GM23338 (cell line): ENCODE measurements around the gene TMEM117. TPM values are rescaled to one million over a fixed set of nuclear protein-coding genes. Genes with fewer than 3 reads are reported as not detected.

Experiments used
- ATAC-seq: fragments of 200-7000 bp; cut with Tn5 transposase; 3 replicates; pipeline ENCODE4 v1.9.1; 2020
- DNase-seq: peaks from one replicate; pipeline ENCODE4 v3.0.0-alpha.2; 2015; ENCODE audit warnings: low spot score
- H2AFZ ChIP-seq: fragments of 200-600 bp; sonication (generic); 2 replicates; pipeline ENCODE4 v1.8.0; 2016; ENCODE audit warnings: antibody characterized with exemption, mild to moderate bottlenecking, moderate library complexity
- H3F3A ChIP-seq: fragments of 200-600 bp; sonication (generic); replicated peaks from 2 replicates; pipeline ENCODE4 v1.8.0; 2017; ENCODE audit warnings: antibody characterized with exemption, mixed run types, low read depth
- H3K27ac ChIP-seq: fragments of 200-600 bp; sonication (generic); 2 replicates; pipeline ENCODE4 v1.6.1; 2016; ENCODE audit warnings: low read depth
- H3K27me3 ChIP-seq: fragments of 200-600 bp; sonication (generic); 2 replicates; pipeline ENCODE4 v1.8.0; 2016; ENCODE audit warnings: mild to moderate bottlenecking, mixed run types, moderate library complexity; ENCODE audit not compliant: insufficient read depth
- H3K36me3 ChIP-seq: fragments of 200-600 bp; sonication (generic); 2 replicates; pipeline ENCODE4 v1.8.0; 2016; ENCODE audit warnings: mild to moderate bottlenecking; ENCODE audit not compliant: insufficient read depth
- H3K4me1 ChIP-seq: fragments of 200-600 bp; sonication (generic); 2 replicates; pipeline ENCODE4 v1.8.0; 2016; ENCODE audit warnings: mild to moderate bottlenecking, moderate library complexity; ENCODE audit not compliant: insufficient read depth
- H3K4me2 ChIP-seq: fragments of 200-600 bp; sonication (generic); 2 replicates; pipeline ENCODE4 v1.7.1; 2017; ENCODE audit warnings: mixed run types
- H3K4me3 ChIP-seq: fragments of 200-600 bp; sonication (generic); 2 replicates; pipeline ENCODE4 v1.6.1; 2016; ENCODE audit warnings: mixed run types
- H3K79me2 ChIP-seq: fragments of 200-600 bp; sonication (generic); replicated peaks from 2 replicates; pipeline ENCODE4 v1.8.0; 2017; ENCODE audit warnings: mild to moderate bottlenecking; ENCODE audit not compliant: insufficient read depth
- H3K9me2 ChIP-seq: fragments of 200-600 bp; sonication (generic); 2 replicates; pipeline ENCODE4 v1.8.0; 2017; ENCODE audit not compliant: insufficient read depth
- H4K20me1 ChIP-seq: fragments of 200-600 bp; sonication (generic); replicated peaks from 2 replicates; pipeline ENCODE4 v1.8.0; 2017; ENCODE audit warnings: mild to moderate bottlenecking; ENCODE audit not compliant: insufficient read depth
- H3K27ac Mint-ChIP-seq: 2 replicates; pipeline ENCODE4 v1.8.0; 2020; ENCODE audit warnings: inconsistent platforms, mild to moderate bottlenecking, moderate library complexity, mixed read lengths
- H3K27me3 Mint-ChIP-seq: 3 replicates; pipeline ENCODE4 v1.8.0; 2022; ENCODE audit warnings: low read depth, mild to moderate bottlenecking, moderate library complexity, mixed read lengths, inconsistent platforms; ENCODE audit not compliant: insufficient read depth, poor library complexity
- H3K36me3 Mint-ChIP-seq: 3 replicates; pipeline ENCODE4 v1.8.0; 2021; ENCODE audit warnings: low read depth, mild to moderate bottlenecking, inconsistent platforms, moderate library complexity, mixed read lengths
- H3K4me1 Mint-ChIP-seq: 3 replicates; pipeline ENCODE4 v1.8.0; 2020; ENCODE audit warnings: mild to moderate bottlenecking, inconsistent platforms, mixed read lengths
- H3K4me3 Mint-ChIP-seq: 3 replicates; pipeline ENCODE4 v1.8.0; 2021; ENCODE audit warnings: moderate library complexity, mild to moderate bottlenecking, inconsistent platforms, mixed read lengths
- H3K9me3 Mint-ChIP-seq: 3 replicates; pipeline ENCODE4 v1.8.0; 2020; ENCODE audit warnings: moderate library complexity, mild to moderate bottlenecking, inconsistent platforms, mixed read lengths
- CREB1 ChIP-seq: fragments of 250-450 bp; sonication (Bioruptor Pico); IDR thresholded peaks from 2 replicates; pipeline ENCODE4 v1.5.0; 2020; ENCODE audit warnings: low read depth, mild to moderate bottlenecking, moderate library complexity
- CTCF ChIP-seq, 2 experiments: fragments of 200-600 bp in 1 of 2; sonication (generic) in 1 of 2; conservative IDR thresholded peaks; 2 replicates each; pipeline versions ENCODE4 v1.5.1 to v1.6.1; 2016 to 2017; ENCODE audit warnings: antibody characterized with exemption in 2 of 2, low read depth in 2 of 2, mild to moderate bottlenecking in 2 of 2, moderate library complexity in 1 of 2
- ETS1 ChIP-seq: IDR thresholded peaks from 2 replicates; pipeline ENCODE4 v1.6.1; 2016; ENCODE audit warnings: antibody characterized with exemption
- EZH2 ChIP-seq: fragments of 200-600 bp; sonication (generic); IDR thresholded peaks from one replicate; pipeline ENCODE4 v1.8.0; 2017; ENCODE audit warnings: antibody characterized with exemption, mild to moderate bottlenecking, low read depth; ENCODE audit not compliant: unreplicated experiment
- EZH2phosphoT487 ChIP-seq: fragments of 200-600 bp; sonication (generic); IDR thresholded peaks from one replicate; pipeline ENCODE4 v1.8.1; 2018; ENCODE audit warnings: antibody characterized with exemption; ENCODE audit not compliant: unreplicated experiment
- JUNB ChIP-seq: IDR thresholded peaks from one replicate; pipeline ENCODE4 v1.6.1; 2016; ENCODE audit warnings: antibody characterized with exemption; ENCODE audit not compliant: unreplicated experiment
- NANOG ChIP-seq: IDR thresholded peaks from 2 replicates; pipeline ENCODE4 v1.6.1; 2016; ENCODE audit warnings: antibody characterized with exemption, borderline replicate concordance
- POLR2AphosphoS5 ChIP-seq: IDR thresholded peaks from 2 replicates; pipeline ENCODE4 v1.6.1; 2016; ENCODE audit warnings: antibody characterized with exemption, low read depth
- STAT1 ChIP-seq: IDR thresholded peaks from one replicate; pipeline ENCODE4 v1.6.1; 2016; ENCODE audit warnings: antibody characterized with exemption; ENCODE audit not compliant: unreplicated experiment
- ZNF114 ChIP-seq: fragments of 250-450 bp; sonication (Bioruptor Pico); IDR thresholded peaks from 2 replicates; pipeline ENCODE4 v1.5.0; 2020; ENCODE audit warnings: mild to moderate bottlenecking, moderate library complexity
- ZNF331 ChIP-seq: fragments of 250-450 bp; sonication (Bioruptor Pico); IDR thresholded peaks from 2 replicates; pipeline ENCODE4 v1.5.0; 2020; ENCODE audit warnings: low read depth, mild to moderate bottlenecking, moderate library complexity
- polyA plus RNA-seq: library from polyadenylated mRNA; unstranded; fragments of >200 nt; fragmentation: Nextera tagmentation; extraction: Ambion mirVana; gene quantifications from 2 replicates; pipeline ENCODE4 v1.2.1, GENCODE V29; 2016
- total RNA-seq: library from RNA; depleted of rRNA; stranded (reverse); fragments of >200 nt; shearing (Covaris generic); gene quantifications from 2 replicates; pipeline ENCODE4 v1.2.3, GENCODE V29; 2014
- TF ChIP-seq, protein P1 (sequence below): IDR thresholded peaks from one replicate; pipeline ENCODE4 v1.6.1; 2018; ENCODE audit warnings: antibody characterized with exemption; ENCODE audit not compliant: unreplicated experiment
- TF ChIP-seq, protein P2 (sequence below): fragments of 250-450 bp; sonication (Bioruptor Pico); IDR thresholded peaks from 2 replicates; pipeline ENCODE4 v1.5.0; 2020; ENCODE audit warnings: mild to moderate bottlenecking, moderate library complexity

Gene TMEM117
- total and polyA plus RNA-seq, 2 experiments from 2014 or later: 0.94 to 1.6 TPM

GRCh38 chr12:44206045-44206444 lies 370.2 kb downstream of the TMEM117 start:
- H3K9me3 Mint-ChIP-seq: peaks cover 33% of the 10 kb centered on the region
- H3K79me2 ChIP-seq: no peaks in the 10 kb centered on the region
- H3K4me1 Mint-ChIP-seq: no peaks in the 10 kb centered on the region
- DNase-seq (peak; percentile 16), ATAC-seq (no peak)
- no peak overlapping the region for H3K4me3 Mint-ChIP-seq
- no peaks in the 10 kb centered on the region for H3K27me3 ChIP-seq
- H3K27ac Mint-ChIP-seq: no peak overlapping the region
- H3F3A ChIP-seq: no peaks in the 10 kb centered on the region
- TF ChIP-seq EZH2 (no peak), JUNB (no peak), POLR2AphosphoS5 (no peak), STAT1 (no peak), CREB1 (CRISPR knock-in tag) (no peak), CTCF (conservative IDR thresholded peaks at IDR 0.05; ENCODE audit: low read depth in 2 of 2) (no peak), NANOG (no peak), ZNF114 (CRISPR knock-in tag) (no peak), ZNF331 (CRISPR knock-in tag) (no peak), EZH2phosphoT487 (no peak), ETS1 (no peak)
- TF ChIP-seq, protein P1, sequence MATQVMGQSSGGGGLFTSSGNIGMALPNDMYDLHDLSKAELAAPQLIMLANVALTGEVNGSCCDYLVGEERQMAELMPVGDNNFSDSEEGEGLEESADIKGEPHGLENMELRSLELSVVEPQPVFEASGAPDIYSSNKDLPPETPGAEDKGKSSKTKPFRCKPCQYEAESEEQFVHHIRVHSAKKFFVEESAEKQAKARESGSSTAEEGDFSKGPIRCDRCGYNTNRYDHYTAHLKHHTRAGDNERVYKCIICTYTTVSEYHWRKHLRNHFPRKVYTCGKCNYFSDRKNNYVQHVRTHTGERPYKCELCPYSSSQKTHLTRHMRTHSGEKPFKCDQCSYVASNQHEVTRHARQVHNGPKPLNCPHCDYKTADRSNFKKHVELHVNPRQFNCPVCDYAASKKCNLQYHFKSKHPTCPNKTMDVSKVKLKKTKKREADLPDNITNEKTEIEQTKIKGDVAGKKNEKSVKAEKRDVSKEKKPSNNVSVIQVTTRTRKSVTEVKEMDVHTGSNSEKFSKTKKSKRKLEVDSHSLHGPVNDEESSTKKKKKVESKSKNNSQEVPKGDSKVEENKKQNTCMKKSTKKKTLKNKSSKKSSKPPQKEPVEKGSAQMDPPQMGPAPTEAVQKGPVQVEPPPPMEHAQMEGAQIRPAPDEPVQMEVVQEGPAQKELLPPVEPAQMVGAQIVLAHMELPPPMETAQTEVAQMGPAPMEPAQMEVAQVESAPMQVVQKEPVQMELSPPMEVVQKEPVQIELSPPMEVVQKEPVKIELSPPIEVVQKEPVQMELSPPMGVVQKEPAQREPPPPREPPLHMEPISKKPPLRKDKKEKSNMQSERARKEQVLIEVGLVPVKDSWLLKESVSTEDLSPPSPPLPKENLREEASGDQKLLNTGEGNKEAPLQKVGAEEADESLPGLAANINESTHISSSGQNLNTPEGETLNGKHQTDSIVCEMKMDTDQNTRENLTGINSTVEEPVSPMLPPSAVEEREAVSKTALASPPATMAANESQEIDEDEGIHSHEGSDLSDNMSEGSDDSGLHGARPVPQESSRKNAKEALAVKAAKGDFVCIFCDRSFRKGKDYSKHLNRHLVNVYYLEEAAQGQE: no peak
- TF ChIP-seq, protein P2, sequence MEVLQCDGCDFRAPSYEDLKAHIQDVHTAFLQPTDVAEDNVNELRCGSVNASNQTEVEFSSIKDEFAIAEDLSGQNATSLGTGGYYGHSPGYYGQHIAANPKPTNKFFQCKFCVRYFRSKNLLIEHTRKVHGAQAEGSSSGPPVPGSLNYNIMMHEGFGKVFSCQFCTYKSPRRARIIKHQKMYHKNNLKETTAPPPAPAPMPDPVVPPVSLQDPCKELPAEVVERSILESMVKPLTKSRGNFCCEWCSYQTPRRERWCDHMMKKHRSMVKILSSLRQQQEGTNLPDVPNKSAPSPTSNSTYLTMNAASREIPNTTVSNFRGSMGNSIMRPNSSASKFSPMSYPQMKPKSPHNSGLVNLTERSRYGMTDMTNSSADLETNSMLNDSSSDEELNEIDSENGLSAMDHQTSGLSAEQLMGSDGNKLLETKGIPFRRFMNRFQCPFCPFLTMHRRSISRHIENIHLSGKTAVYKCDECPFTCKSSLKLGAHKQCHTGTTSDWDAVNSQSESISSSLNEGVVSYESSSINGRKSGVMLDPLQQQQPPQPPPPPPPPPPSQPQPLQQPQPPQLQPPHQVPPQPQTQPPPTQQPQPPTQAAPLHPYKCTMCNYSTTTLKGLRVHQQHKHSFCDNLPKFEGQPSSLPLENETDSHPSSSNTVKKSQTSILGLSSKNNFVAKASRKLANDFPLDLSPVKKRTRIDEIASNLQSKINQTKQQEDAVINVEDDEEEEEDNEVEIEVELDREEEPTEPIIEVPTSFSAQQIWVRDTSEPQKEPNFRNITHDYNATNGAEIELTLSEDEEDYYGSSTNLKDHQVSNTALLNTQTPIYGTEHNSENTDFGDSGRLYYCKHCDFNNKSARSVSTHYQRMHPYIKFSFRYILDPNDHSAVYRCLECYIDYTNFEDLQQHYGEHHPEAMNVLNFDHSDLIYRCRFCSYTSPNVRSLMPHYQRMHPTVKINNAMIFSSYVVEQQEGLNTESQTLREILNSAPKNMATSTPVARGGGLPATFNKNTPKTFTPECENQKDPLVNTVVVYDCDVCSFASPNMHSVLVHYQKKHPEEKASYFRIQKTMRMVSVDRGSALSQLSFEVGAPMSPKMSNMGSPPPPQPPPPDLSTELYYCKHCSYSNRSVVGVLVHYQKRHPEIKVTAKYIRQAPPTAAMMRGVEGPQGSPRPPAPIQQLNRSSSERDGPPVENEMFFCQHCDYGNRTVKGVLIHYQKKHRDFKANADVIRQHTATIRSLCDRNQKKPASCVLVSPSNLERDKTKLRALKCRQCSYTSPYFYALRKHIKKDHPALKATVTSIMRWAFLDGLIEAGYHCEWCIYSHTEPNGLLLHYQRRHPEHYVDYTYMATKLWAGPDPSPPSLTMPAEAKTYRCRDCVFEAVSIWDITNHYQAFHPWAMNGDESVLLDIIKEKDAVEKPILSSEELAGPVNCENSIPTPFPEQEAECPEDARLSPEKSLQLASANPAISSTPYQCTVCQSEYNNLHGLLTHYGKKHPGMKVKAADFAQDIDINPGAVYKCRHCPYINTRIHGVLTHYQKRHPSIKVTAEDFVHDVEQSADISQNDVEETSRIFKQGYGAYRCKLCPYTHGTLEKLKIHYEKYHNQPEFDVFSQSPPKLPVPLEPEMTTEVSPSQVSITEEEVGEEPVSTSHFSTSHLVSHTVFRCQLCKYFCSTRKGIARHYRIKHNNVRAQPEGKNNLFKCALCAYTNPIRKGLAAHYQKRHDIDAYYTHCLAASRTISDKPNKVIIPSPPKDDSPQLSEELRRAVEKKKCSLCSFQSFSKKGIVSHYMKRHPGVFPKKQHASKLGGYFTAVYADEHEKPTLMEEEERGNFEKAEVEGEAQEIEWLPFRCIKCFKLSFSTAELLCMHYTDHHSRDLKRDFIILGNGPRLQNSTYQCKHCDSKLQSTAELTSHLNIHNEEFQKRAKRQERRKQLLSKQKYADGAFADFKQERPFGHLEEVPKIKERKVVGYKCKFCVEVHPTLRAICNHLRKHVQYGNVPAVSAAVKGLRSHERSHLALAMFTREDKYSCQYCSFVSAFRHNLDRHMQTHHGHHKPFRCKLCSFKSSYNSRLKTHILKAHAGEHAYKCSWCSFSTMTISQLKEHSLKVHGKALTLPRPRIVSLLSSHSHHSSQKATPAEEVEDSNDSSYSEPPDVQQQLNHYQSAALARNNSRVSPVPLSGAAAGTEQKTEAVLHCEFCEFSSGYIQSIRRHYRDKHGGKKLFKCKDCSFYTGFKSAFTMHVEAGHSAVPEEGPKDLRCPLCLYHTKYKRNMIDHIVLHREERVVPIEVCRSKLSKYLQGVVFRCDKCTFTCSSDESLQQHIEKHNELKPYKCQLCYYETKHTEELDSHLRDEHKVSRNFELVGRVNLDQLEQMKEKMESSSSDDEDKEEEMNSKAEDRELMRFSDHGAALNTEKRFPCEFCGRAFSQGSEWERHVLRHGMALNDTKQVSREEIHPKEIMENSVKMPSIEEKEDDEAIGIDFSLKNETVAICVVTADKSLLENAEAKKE (CRISPR knock-in tag): no peak
- peaks cover 9% of the 10 kb centered on the region for H3K36me3 ChIP-seq
- H3K4me1 ChIP-seq: no peaks in the 10 kb centered on the region
- H3K4me3 ChIP-seq: no peak overlapping the region
- no peaks in the 10 kb centered on the region for H4K20me1 ChIP-seq
- H3K9me2 ChIP-seq: peaks cover 4% of the 10 kb centered on the region; the same call in 1 of the 2 replicates
- H2AFZ ChIP-seq: no peak overlapping the region
- peaks cover 28% of the 10 kb centered on the region; the same call in 2 of the 3 replicates for H3K36me3 Mint-ChIP-seq
- H3K4me2 ChIP-seq: no peak overlapping the region
- H3K27me3 Mint-ChIP-seq: peaks cover 2% of the 10 kb centered on the region
- no peak overlapping the region for H3K27ac ChIP-seq
